ENCODE measurements around the gene SPECC1. TPM values are rescaled to one million over a fixed set of nuclear protein-coding genes. Genes with fewer than 3 reads are reported as not detected.

SPECC1 gene
- total and polyA plus RNA-seq, 2 of the 4 experiments (the other 2 are of a cell fraction) = 16.9 to 26.2 TPM

DNA sequence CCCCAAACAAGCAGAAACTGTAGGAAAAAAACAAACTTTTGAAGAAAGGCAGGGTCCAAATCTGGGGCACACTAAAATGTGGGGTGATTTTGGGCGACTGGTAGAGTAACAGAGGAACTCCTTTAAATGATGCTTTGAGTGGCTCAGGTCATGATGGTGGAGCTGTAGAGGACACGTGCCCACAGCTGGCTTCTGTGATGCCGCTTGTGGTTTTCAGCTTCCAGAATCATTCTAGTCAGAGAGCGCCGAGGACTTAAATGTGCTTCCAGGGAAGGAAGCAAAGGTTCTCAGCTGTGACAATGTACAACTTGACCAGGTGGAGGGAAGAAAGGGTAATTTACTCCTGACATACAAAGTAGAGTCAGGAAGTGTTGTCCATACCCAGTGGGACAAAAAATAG, 295.8 kb downstream of the SPECC1 start:
- peaks cover 13% of the 10 kb centered on the region for H3K4me1 ChIP-seq (ENCODE audit: control insufficient read depth, insufficient read depth, low read length)
- no peaks in the 10 kb centered on the region for H4K20me1 ChIP-seq (ENCODE audit: insufficient read depth, low read length)
- TF ChIP-seq RFX5 (IDR thresholded peaks at IDR 0.05; ENCODE audit: low read depth, low read length) (no peak), SMC3 (IDR thresholded peaks at IDR 0.05; ENCODE audit: low read depth, low read length) (no peak), CHD1 (IDR thresholded peaks at IDR 0.05; ENCODE audit: low read depth, low read length) (no peak), BHLHE40 (IDR thresholded peaks at IDR 0.05; ENCODE audit: low read depth, low read length) (no peak), MAFK (IDR thresholded peaks at IDR 0.05; ENCODE audit: low read depth, low read length) (no peak), FOS (IDR thresholded peaks at IDR 0.05; ENCODE audit: low read depth, low read length) (no peak), NFE2L2 (IDR thresholded peaks at IDR 0.05; ENCODE audit: low read depth, low read length) (no peak), POLR2A (IDR thresholded peaks at IDR 0.05; ENCODE audit: low read depth, low read length) (no peak), RCOR1 (IDR thresholded peaks at IDR 0.05; ENCODE audit: insufficient replicate concordance, low read length) (no peak), CEBPB (IDR thresholded peaks at IDR 0.05; ENCODE audit: low read depth, low read length) (no peak), RAD21 (IDR thresholded peaks at IDR 0.05; ENCODE audit: low read length) (no peak), MXI1 (IDR thresholded peaks at IDR 0.05; ENCODE audit: borderline replicate concordance, low read depth, low read length) (no peak), MAZ (IDR thresholded peaks at IDR 0.05; ENCODE audit: borderline replicate concordance, low read depth, low read length) (no peak)
- TF ChIP-seq, protein P1, sequence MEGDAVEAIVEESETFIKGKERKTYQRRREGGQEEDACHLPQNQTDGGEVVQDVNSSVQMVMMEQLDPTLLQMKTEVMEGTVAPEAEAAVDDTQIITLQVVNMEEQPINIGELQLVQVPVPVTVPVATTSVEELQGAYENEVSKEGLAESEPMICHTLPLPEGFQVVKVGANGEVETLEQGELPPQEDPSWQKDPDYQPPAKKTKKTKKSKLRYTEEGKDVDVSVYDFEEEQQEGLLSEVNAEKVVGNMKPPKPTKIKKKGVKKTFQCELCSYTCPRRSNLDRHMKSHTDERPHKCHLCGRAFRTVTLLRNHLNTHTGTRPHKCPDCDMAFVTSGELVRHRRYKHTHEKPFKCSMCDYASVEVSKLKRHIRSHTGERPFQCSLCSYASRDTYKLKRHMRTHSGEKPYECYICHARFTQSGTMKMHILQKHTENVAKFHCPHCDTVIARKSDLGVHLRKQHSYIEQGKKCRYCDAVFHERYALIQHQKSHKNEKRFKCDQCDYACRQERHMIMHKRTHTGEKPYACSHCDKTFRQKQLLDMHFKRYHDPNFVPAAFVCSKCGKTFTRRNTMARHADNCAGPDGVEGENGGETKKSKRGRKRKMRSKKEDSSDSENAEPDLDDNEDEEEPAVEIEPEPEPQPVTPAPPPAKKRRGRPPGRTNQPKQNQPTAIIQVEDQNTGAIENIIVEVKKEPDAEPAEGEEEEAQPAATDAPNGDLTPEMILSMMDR (conservative IDR thresholded peaks at IDR 0.05; ENCODE audit: low read depth, low read length) = no peak
- TF ChIP-seq, protein P2, sequence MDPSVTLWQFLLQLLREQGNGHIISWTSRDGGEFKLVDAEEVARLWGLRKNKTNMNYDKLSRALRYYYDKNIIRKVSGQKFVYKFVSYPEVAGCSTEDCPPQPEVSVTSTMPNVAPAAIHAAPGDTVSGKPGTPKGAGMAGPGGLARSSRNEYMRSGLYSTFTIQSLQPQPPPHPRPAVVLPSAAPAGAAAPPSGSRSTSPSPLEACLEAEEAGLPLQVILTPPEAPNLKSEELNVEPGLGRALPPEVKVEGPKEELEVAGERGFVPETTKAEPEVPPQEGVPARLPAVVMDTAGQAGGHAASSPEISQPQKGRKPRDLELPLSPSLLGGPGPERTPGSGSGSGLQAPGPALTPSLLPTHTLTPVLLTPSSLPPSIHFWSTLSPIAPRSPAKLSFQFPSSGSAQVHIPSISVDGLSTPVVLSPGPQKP (IDR thresholded peaks at IDR 0.05; ENCODE audit: borderline replicate concordance, low read depth, low read length) = no peak
- TF ChIP-seq, protein P3, sequence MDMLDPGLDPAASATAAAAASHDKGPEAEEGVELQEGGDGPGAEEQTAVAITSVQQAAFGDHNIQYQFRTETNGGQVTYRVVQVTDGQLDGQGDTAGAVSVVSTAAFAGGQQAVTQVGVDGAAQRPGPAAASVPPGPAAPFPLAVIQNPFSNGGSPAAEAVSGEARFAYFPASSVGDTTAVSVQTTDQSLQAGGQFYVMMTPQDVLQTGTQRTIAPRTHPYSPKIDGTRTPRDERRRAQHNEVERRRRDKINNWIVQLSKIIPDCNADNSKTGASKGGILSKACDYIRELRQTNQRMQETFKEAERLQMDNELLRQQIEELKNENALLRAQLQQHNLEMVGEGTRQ (IDR thresholded peaks at IDR 0.05; ENCODE audit: low read depth, low read length) = no peak
- no TSS peak for BruUV-seq (replicated peaks)
- no peak overlapping the region for H3K4me2 ChIP-seq (ENCODE audit: low read depth, low read length)
- no peak overlapping the region for H3K56ac ChIP-seq (ENCODE audit: extremely low read depth, insufficient read depth, low read length)
- ATAC-seq (ENCODE audit: low read depth) = no peak
- no peak overlapping the region for H3K4ac ChIP-seq (ENCODE audit: low read depth, low read length)
- no peak overlapping the region for H3K18ac ChIP-seq (ENCODE audit: low read depth, low read length)
- H4K91ac ChIP-seq (ENCODE audit: insufficient read depth, low read depth, low read length) = no peak overlapping the region
- 0 out of 2 replicates have a peak, but pooled peaks cover 4% of the 10 kb centered on the region for H3K9me1 ChIP-seq (ENCODE audit: insufficient read depth, low read length)
- H2BK15ac ChIP-seq (ENCODE audit: low read depth, low read length) = no peak overlapping the region
- H3K27ac ChIP-seq (ENCODE audit: insufficient read depth, low read length) = no peak overlapping the region
- H3K14ac ChIP-seq (replicated peaks; ENCODE audit: low read depth, low read length) = no peak overlapping the region
- in situ Hi-C loops (cut with MboI; ENCODE audit: low sequenced_read_pairs) = no loop called here
- no peak overlapping the region for H2BK20ac ChIP-seq (ENCODE audit: low read depth, low read length)
- no peak overlapping the region for H3K9ac ChIP-seq (ENCODE audit: low read depth, low read length)
- POLR2A ChIA-PET (ENCODE audit: unreplicated experiment) = no interaction called here
- intact Hi-C loops (cut with micrococcal nuclease) = no loop called here
- H4K5ac ChIP-seq (ENCODE audit: low read depth, low read length) = no peak overlapping the region
- WGBS, 2 experiments (ENCODE audit: extremely low coverage in 2 of 2, insufficient read length in 1 of 2) = no CpG with 5 or more reads among the region's 5 CpGs
- no peak overlapping the region for H2BK5ac ChIP-seq (ENCODE audit: low read depth, low read length, poor library complexity, severe bottlenecking)
- H3K79me1 ChIP-seq (ENCODE audit: low read depth in 1 of 2, low read length in 2 of 2) = peaks cover 8 to 10% of the 10 kb centered on the region in 2 experiments; a peak in 2 of 4 replicates
- H2AK5ac ChIP-seq (ENCODE audit: low read depth, low read length) = no peak overlapping the region
- no peak overlapping the region for H2AK9ac ChIP-seq (replicated peaks; ENCODE audit: low read depth, low read length, poor library complexity)
- no peak overlapping the region for H3K4me3 ChIP-seq (ENCODE audit: insufficient read depth, low read depth, low read length)
- H3K27me3 ChIP-seq (ENCODE audit: control insufficient read depth, insufficient read depth, low read length) = no peaks in the 10 kb centered on the region
- H2BK120ac ChIP-seq (ENCODE audit: low read depth, low read length) = no peak overlapping the region
- dilution Hi-C loops (cut with HindIII; ENCODE audit: low sequenced_read_pairs, unreplicated experiment) = no loop called here
- DNase-seq = no peak
- H4K8ac ChIP-seq (ENCODE audit: low read depth in 2 of 2, low read length in 2 of 2) = no peak overlapping the region
- H3K23ac ChIP-seq (ENCODE audit: low read depth, low read length) = no peak overlapping the region
- H3K36me3 ChIP-seq (ENCODE audit: control insufficient read depth, insufficient read depth, low read length) = peaks cover 11% of the 10 kb centered on the region
- CTCF ChIA-PET = no interaction called here
- H3K9me3 ChIP-seq (ENCODE audit: control insufficient read depth, insufficient read depth, low read length) = peaks cover 16% of the 10 kb centered on the region
- H2AFZ ChIP-seq (replicated peaks; ENCODE audit: low read length, poor library complexity) = no peak overlapping the region

Data from IMR-90 (cell line).